ENCODE measurements around the gene THSD4.
"Not testable (repeated sequence)": the region's sequence is repeated elsewhere in the genome, so short reads cannot be mapped to it uniquely, and the experiment has no call there.

DNA sequence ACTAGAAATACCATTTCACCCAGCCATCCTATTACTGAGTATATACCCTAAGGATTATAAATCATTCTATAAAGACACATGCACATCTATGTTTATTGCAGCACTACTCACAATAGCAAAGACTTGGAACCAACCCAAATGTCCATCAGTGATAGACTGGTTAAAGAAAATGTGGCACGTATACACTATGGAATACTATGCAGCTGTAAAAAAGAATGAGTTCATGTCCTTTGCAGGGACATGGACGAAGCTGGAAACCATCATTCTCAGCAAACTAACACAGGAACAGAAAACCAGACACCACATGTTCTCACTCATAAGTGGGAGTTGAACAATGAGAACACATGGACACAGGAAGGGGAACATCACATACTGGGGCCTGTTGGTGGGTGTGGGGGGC, 324.2 kb downstream of the THSD4 start:
- TF ChIP-seq, protein P1, sequence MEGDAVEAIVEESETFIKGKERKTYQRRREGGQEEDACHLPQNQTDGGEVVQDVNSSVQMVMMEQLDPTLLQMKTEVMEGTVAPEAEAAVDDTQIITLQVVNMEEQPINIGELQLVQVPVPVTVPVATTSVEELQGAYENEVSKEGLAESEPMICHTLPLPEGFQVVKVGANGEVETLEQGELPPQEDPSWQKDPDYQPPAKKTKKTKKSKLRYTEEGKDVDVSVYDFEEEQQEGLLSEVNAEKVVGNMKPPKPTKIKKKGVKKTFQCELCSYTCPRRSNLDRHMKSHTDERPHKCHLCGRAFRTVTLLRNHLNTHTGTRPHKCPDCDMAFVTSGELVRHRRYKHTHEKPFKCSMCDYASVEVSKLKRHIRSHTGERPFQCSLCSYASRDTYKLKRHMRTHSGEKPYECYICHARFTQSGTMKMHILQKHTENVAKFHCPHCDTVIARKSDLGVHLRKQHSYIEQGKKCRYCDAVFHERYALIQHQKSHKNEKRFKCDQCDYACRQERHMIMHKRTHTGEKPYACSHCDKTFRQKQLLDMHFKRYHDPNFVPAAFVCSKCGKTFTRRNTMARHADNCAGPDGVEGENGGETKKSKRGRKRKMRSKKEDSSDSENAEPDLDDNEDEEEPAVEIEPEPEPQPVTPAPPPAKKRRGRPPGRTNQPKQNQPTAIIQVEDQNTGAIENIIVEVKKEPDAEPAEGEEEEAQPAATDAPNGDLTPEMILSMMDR (conservative IDR thresholded peaks at IDR 0.05; ENCODE audit: low read length), result not testable (repeated sequence)
- not testable (repeated sequence) for TF ChIP-seq EZH2phosphoT487 (IDR thresholded peaks at IDR 0.05; ENCODE audit: borderline replicate concordance)

Measured in Loucy (cell line).